Stimulated activated CD8-positive, alpha-beta memory T cell treated with anti-CD3 and anti-CD28 coated beads, Interleukin-15, amount 100 ng/mL, for 24 hours (primary cell): ENCODE measurements around the gene DSCAML1.

Experiments
- DNase-seq: peaks from one replicate; pipeline ENCODE4 v3.0.0-alpha.2; 2020; ENCODE audit warnings: low read depth

Gene DSCAML1

GRCh38 chr11:117444711-117445658 lies 352.0 kb downstream of the DSCAML1 start:
- no peak for DNase-seq

GRCh38 chr11:117444256-117444655 lies 352.8 kb downstream of the DSCAML1 start:
- no peak for DNase-seq

DNA sequence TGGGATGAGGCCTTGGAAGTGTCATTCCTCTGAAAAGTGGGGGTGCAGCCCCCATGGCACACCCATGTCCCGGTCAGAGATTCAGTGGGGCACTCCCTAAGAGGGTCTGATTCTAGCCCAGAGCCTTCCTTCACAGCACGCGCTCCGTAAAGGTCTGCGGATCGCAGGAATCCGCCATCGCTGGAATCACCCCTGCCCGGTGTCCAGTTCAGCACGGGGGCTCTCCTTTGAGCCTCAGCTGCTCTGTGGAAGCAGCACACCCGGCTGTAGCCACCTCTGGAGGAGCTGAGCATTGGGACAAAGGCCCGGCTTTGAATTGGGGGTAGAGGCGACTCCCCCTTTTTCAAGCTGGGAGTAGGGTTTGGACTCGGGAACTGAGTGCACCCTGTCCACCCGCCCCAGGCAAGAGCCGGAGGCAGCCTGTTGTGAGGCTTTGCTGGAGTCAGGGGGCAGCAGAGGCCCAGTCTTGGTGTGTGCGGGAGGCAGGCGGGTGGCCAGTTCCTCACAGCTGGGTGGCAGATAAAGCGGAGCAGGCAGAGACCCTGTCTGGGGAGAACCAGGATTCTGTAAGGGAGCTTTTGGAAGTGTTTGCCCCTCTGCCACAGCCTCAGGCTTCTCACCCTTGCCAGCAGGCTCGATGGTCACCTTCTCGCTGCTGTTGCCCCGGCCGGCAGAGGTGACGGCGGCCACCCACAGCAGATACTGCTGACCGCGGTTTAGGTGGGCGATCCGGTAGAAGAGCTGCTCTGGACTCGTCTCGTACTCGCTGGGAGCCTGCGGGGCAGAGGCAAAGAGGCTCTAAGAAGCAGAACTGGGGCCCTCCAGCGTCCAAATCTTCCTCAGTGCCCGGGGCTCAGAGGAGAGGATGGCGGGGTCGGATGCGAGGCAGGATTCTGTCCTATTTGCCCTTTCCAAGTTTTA lies 353.5 kb downstream of the DSCAML1 start:
- no peak for DNase-seq

- no peak for DNase-seq
Observed at GRCh38 chr11:117442869-117443239, 354.2 kb downstream of the DSCAML1 start.

DNA sequence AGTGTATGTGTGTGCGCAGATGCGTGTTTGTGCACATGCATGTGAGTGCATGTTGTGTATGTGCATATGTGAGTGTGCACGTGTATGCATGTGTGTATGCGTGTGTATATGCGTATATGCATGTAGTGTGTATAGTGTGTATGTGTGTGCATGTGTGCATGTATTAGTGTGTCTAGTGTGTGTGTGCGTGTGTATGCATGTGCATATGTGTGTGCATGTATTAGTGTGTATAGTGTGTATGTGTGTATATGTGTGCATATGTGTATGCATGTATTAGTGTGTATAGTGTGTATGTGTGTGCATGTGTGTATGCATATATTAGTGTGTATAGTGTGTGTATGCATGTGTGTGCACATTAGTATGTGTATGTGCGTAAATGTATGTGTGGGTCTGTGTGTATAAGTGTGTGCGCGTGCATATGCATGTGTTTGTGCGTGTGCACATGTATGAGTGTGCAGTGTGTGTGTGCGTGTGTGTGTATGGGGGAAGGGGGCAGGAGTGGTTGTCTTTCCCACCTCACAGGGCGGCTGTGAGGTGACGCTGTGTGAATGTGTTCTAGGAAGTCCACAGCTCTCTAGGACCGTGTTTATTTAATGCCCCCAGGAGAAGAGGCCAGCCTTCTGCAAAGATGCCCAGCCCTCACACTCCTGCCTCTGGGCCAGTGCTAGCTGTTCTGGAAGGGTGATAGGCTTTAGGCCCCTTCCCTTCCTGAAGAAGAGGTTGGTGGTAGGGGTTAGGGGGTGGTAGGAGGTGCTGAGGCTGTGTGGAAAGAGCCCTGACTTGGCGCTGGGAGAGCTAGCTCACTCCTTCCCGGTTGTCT lies 354.8 kb downstream of the DSCAML1 start:
- DNase-seq: no peak

DNA sequence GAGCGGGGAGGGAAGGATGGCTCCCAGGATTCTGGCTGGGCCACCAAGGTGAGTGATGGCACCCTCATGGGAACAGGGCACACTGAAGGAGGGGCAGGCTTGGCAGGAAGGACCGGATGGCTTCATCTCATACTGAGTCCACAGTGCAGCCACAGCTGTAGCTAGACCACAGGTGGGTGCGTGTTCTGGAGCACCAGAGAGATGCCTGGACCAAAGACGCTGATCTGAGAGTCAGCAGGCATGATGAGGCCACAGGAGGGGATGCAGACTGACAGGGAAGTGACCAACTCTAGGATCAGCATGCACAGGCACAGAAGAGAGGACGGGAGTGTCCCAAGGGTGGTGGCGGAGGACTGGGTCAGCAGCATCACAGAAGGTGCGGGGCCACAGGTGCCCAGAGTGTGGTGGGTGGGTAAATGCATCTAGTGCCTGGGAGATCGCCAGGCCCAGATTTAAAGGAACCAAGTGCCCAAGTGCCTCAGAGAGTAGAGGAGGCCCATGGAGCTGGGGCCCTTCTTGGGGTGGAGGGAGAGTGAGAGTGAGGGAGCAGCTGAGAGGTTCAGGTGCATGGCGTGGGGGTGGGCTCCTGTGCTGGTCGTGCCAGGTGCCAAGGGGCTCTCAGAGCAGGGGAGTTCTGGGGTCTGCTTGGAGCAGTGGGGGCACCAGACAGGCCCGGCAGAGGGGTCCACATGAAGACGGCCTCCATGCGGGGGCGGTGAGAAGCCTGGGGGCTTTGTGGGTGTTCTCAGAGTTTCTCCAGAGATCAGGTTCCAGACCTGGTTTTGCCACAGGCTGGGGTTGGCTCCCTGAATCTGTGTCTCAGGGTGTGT lies 355.7 kb downstream of the DSCAML1 start:
- no peak for DNase-seq

DNA sequence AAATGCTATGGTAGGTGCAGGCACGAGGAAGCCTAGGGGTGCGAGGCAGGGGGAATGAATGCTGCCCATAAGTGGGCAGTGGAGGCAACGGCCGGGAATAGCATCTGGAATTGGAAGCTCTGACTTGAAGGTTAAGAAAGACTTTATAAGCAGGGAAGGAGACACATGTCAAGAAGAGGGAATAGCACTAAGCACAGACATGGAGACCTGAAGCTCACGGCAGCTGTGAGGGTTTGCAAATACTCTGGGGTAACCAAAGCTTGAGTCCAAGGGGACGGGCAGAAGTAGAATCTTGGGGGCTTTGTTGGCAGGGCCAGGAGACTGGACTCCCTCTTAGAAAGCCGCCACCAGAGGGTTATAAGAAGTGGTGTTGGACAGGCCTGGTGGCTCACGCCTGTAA lies 356.8 kb downstream of the DSCAML1 start:
- DNase-seq: no peak

DNA sequence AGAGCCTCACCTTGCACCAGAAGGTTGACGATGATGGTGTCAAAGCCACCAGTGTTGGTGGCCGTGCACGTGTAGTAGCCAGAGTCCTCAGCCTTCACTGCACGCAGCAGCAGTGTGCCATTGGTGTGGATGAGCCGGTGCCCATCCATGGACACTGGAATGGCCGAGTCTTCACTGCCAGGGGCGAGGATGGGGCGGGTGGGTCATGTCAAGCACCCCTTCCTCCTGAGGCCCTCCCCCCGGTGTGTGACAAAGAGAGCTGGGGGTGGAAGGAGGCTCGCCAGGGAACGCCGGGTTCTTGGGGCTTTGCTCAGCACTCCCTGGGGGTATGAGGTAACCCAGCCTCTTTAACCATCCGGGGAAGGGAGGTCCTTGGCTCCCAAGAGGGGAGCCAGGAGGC lies 357.8 kb downstream of the DSCAML1 start:
- no peak for DNase-seq

DNA sequence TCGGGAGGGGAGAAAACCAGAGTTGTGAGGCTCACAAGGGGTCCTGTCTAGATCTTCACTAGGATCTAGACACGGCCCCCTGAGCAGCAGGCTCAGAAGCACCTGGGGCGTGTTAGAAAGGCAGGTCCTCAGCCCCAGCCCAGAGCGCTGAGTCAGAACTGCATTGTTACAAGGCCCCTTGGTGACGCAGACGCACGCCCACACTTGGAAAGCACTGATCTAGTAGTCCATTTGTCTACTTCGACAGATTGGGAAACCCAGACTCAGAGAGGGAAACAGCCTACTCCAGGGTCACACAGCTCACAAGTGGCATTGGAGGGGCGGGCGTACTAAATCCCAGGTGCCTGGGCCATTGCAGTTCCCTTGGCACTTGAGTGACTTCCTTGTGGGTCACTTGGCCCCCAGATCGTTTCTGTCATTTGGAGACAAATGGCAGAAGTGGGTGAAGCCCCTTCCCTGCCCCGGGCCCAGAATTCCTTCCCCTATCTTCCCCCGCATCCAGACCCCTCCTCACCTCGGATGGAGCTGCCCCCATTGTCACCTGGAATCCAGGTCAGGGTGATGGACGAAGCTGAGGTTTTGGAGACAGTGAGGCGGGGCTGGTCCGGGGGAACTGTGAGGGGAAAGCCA lies 358.5 kb downstream of the DSCAML1 start:
- no peak for DNase-seq

GRCh38 chr11:117437791-117438130 lies 359.3 kb downstream of the DSCAML1 start:
- DNase-seq: no peak

- DNase-seq: no peak
Observed at GRCh38 chr11:117437041-117437790, 359.8 kb downstream of the DSCAML1 start.

- no peak for DNase-seq
Observed at GRCh38 chr11:117435326-117435725, 361.7 kb downstream of the DSCAML1 start.

DNA sequence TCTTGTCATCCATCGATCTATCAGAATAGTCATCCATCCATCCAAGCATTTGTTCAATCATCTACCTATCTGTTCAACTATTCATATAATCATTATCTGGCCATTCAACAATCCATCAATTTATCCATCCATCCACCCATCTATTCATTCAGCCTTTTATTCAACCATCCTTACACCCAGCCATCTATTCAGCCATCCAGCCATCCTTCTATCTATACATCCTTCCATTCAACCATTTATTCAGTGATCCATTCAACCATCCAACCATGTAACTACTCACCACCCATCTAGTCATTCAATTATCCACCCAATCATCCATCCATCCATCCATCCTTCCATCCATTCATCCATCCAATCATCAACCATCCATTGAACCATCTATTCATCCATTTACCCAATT lies 362.5 kb downstream of the DSCAML1 start:
- DNase-seq: no peak

DNA sequence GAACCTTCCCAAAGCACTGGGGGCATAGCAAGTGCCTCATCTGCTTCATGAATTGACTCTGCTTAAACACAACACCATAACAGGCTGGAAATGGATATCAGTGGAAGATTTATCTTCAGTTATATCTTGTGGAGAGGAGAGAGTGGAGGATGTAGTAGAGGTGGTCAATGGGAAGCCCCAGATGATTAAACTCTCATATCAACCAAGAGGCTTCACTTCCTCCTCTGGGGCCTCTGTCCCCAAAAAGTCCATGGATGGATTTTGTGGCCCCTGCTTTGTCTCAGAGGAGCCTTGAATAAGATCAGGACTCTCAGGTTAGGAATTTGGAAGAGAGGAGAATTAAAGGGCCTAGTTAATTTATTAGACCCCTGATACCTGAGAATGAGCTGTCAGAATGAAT lies 363.3 kb downstream of the DSCAML1 start:
- DNase-seq: no peak

DNA sequence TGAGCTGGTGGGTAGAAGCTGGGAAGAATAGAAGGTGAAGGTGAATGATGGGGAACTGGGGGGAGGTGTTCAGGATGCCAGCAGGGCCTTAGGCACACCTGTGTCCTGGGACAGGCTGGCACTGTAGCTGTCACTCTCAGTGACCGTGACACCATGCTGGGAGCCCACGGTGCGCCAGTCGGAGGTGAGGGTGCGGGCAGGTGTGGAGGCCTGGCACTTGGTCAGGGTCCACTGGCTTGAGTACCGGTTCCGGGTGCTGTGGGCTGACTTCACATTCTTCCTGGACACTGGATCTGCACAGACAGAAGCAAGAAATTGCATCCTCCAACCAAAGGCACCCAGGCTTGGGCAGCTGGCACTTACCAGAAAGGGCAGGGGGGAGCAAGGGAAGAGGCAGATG lies 365.6 kb downstream of the DSCAML1 start:
- DNase-seq: no peak

DNA sequence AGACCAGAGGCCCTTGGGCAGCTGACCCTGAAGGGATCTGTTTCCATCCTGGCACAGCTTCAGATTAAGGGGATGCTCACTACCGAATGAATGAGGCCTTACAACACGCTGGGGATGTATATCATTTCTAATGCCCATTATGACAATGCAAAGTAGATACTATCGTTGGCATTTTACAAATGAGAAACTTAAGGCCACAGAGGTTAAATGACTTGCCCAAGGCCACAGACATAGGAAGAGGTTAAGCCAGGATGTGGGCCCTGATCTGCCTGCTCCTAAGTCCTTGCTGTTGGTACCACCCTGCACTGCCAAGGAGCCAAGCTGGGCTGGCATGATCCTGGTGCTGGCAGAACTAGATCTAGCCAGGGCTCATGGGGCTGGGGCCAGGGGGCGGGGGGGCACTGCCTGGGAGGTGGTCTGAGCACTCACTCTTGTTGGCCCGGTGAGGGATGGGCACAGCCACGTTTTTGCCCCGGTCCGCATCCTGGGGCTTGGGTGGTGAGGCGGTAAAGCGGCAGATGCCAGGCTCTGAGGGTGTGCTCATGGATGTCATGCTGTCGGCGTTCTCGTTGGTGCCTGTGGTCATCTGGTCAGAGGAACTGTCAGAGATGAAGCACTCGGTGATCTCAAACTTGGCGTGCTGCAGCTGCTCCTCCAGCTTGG lies 366.6 kb downstream of the DSCAML1 start:
- no peak for DNase-seq

- DNase-seq: no peak
Observed at GRCh38 chr11:117428856-117429229, 368.2 kb downstream of the DSCAML1 start.

GRCh38 chr11:117428186-117428855 lies 368.7 kb downstream of the DSCAML1 start:
- no peak for DNase-seq

DNA sequence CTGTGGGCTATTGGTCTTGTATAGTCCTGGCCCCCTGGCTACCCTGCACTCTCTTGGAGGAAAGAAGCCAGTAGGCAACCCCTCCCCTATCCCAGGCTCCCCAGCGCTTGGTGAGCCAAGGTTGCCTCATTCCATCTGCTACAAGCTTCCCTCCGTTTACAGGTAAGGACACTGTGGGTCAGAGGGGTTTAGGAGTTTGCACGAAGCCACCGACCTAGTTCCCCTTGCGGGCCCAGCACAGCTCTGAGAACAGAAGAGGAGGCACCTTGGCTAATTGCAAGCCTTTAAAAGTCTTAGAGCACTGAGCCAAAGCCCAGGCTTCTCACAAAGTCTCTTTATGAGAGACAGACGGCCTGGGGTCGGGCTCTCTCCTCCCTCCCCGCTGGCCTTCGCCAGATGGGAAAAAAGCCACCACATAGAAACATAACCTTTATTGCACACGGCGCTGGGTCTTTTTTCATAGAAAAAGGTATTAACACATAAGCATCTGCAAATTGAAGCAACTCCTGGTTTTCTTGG lies 369.6 kb downstream of the DSCAML1 start:
- DNase-seq: no peak
